CD14-positive monocyte (primary cell): ENCODE data around the gene DAB2. TPM values are rescaled to one million over a fixed set of nuclear protein-coding genes. Genes with fewer than 3 reads are reported as not detected.

Source experiments
- DNase-seq, 3 donors: peaks; one replicate each; pipeline ENCODE4 v3.0.0-alpha.2; 2011 to 2022
- H2AFZ ChIP-seq: 2 replicates; pipeline ENCODE4 v1.6.0; 2012; ENCODE audit warnings: mild to moderate bottlenecking, low read depth, low read length, inconsistent platforms; ENCODE audit not compliant: insufficient read depth, poor library complexity, severe bottlenecking
- H3K27ac ChIP-seq, 2 donors: 1 replicate in 1 of 2; 2 replicates in 1 of 2; pipeline ENCODE4 v1.5.1; 2012 to 2013; ENCODE audit warnings: low read length in 2 of 2, control low read depth in 1 of 2, inconsistent platforms in 1 of 2, low read depth in 1 of 2, mild to moderate bottlenecking in 1 of 2
- H3K27me3 ChIP-seq, 2 donors: one replicate each; pipeline versions ENCODE4 v1.6.0 to v1.6.1; 2011 to 2013; ENCODE audit warnings: low read length in 2 of 2; ENCODE audit not compliant: control insufficient read depth in 2 of 2, insufficient read depth in 2 of 2
- H3K36me3 ChIP-seq, 2 donors: replicated peaks in 1 of 2; 1 replicate in 1 of 2; 2 replicates in 1 of 2; pipeline versions ENCODE4 v1.5.1 to v1.6.1; 2012 to 2013; ENCODE audit warnings: low read length in 2 of 2, control low read depth in 1 of 2, inconsistent platforms in 1 of 2, mild to moderate bottlenecking in 1 of 2; ENCODE audit not compliant: insufficient read depth in 2 of 2, control insufficient read depth in 1 of 2
- H3K4me1 ChIP-seq, 2 donors: 1 replicate in 1 of 2; 2 replicates in 1 of 2; pipeline versions ENCODE4 v1.5.1 to v1.6.1; 2012 to 2013; ENCODE audit warnings: low read length in 2 of 2, control low read depth in 1 of 2, inconsistent platforms in 1 of 2, mild to moderate bottlenecking in 1 of 2, moderate library complexity in 1 of 2; ENCODE audit not compliant: insufficient read depth in 2 of 2, control insufficient read depth in 1 of 2
- H3K4me2 ChIP-seq: replicated peaks from 2 replicates; pipeline ENCODE3; 2012; ENCODE audit warnings: low read length, moderate library complexity, mild to moderate bottlenecking; ENCODE audit not compliant: poor library complexity, severe bottlenecking; ENCODE audit errors: extremely low read depth
- H3K4me3 ChIP-seq, 3 experiments: fragments of 200-600 bp in 1 of 3; sonication (generic) in 1 of 3; replicated peaks in 1 of 3; 1 replicate in 2 of 3; 2 replicates in 1 of 3; pipeline ENCODE4 v1.5.1; 2011 to 2013; ENCODE audit warnings: low read length in 3 of 3, mild to moderate bottlenecking in 3 of 3, control low read depth in 2 of 3, low read depth in 2 of 3, inconsistent platforms in 1 of 3, moderate library complexity in 1 of 3
- H3K79me2 ChIP-seq: 2 replicates; pipeline ENCODE4 v1.6.0; 2012; ENCODE audit warnings: mild to moderate bottlenecking, control low read depth, inconsistent platforms, low read length, moderate library complexity; ENCODE audit not compliant: insufficient read depth
- H3K9ac ChIP-seq: 2 replicates; pipeline ENCODE4 v1.6.0; 2017; ENCODE audit warnings: low read length, mild to moderate bottlenecking; ENCODE audit not compliant: insufficient read depth, poor library complexity, severe bottlenecking
- H3K9me3 ChIP-seq, 2 donors: replicated peaks in 1 of 2; 1 replicate in 1 of 2; 2 replicates in 1 of 2; pipeline versions ENCODE4 v1.5.1 to v1.6.1; 2012 to 2013; ENCODE audit warnings: low read length in 2 of 2, control low read depth in 1 of 2; ENCODE audit not compliant: control insufficient read depth in 1 of 2, insufficient read depth in 1 of 2
- H4K20me1 ChIP-seq: 2 replicates; pipeline ENCODE4 v1.6.0; 2012; ENCODE audit warnings: mild to moderate bottlenecking, low read length, control low read depth, moderate library complexity; ENCODE audit not compliant: insufficient read depth
- H3K27ac Mint-ChIP-seq, 7 donors: one replicate each; pipeline ENCODE4 v1.8.0; 2020; ENCODE audit warnings: mild to moderate bottlenecking in 7 of 7, mixed read lengths in 7 of 7, moderate library complexity in 6 of 7, inconsistent platforms in 2 of 7
- H3K27me3 Mint-ChIP-seq, 3 donors: one replicate each; pipeline ENCODE4 v1.8.0; 2021 to 2022; ENCODE audit warnings: low read depth in 3 of 3, mild to moderate bottlenecking in 3 of 3, mixed read lengths in 3 of 3, moderate library complexity in 3 of 3, inconsistent platforms in 1 of 3
- H3K36me3 Mint-ChIP-seq, 2 donors: one replicate each; pipeline ENCODE4 v1.8.0; 2020; ENCODE audit warnings: mixed read lengths in 2 of 2, inconsistent platforms in 1 of 2, mild to moderate bottlenecking in 1 of 2
- H3K4me1 Mint-ChIP-seq: one replicate; pipeline ENCODE4 v1.8.0; 2020; ENCODE audit warnings: mild to moderate bottlenecking, mixed read lengths
- H3K4me3 Mint-ChIP-seq, 2 donors: one replicate each; pipeline ENCODE4 v1.8.0; 2020; ENCODE audit warnings: mild to moderate bottlenecking in 2 of 2, mixed read lengths in 2 of 2, moderate library complexity in 1 of 2
- H3K9me3 Mint-ChIP-seq, 7 donors: one replicate each; pipeline ENCODE4 v1.8.0; 2020 to 2022; ENCODE audit warnings: mixed read lengths in 7 of 7, mild to moderate bottlenecking in 6 of 7, moderate library complexity in 6 of 7, inconsistent platforms in 2 of 7
- WGBS: methylation state at CpG from one replicate; pipeline ENCODE4 v1.1.5; 2013; ENCODE audit warnings: missing lambda C conversion rate; ENCODE audit not compliant: insufficient coverage; 5-methylcytosine and 5-hydroxymethylcytosine counted together
- intact Hi-C, 2 donors: fragments of 100-400 bp; cut with micrococcal nuclease; formaldehyde crosslinking; loops; one replicate each; pipeline versions ENCODE4 v1.15.0 to v1.15.1; 2023
- polyA plus RNA-seq, 3 donors: library from polyadenylated mRNA; depleted of rRNA in 1 of 3; unstranded in 2 of 3; stranded (reverse) in 1 of 3; fragments of 300-500 nt in 2 of 3; fragments of >200 nt in 1 of 3; fragmentation: Illumina TruSeq in 2 of 3; gene quantifications; 1 replicate in 2 of 3; 2 replicates in 1 of 3; pipeline ENCODE4 v1.2.3, GENCODE V29; 2012 to 2021
- TF ChIP-seq, protein P1 (sequence below): fragments of 200-600 bp; IDR thresholded peaks from one replicate; pipeline ENCODE4 v1.8.0; 2022; ENCODE audit warnings: antibody characterized with exemption, mild to moderate bottlenecking

The DAB2 gene
- polyA plus RNA-seq, 3 donors: 0.98 to 4.8 (median 3.0) TPM

DNA sequence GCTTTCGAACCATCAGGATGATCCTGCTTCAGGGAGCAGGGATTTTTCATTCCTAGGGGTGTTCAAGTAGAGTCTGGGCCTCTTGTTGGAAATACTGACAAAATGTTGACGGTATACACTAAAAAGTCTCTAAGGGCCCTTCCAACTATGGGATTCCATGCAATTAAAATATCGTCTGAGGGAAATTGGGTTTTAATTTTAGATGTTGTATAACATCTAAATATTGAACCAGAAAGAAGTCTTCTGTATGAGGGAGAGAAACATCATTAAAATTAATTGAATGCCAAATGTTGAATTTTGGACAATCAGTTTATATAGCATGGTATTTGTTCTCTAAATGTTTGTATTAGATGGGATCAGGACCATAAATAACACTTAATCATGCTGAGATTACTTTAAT, 25.7 kb upstream of the DAB2 start:
- TF ChIP-seq, protein P1, sequence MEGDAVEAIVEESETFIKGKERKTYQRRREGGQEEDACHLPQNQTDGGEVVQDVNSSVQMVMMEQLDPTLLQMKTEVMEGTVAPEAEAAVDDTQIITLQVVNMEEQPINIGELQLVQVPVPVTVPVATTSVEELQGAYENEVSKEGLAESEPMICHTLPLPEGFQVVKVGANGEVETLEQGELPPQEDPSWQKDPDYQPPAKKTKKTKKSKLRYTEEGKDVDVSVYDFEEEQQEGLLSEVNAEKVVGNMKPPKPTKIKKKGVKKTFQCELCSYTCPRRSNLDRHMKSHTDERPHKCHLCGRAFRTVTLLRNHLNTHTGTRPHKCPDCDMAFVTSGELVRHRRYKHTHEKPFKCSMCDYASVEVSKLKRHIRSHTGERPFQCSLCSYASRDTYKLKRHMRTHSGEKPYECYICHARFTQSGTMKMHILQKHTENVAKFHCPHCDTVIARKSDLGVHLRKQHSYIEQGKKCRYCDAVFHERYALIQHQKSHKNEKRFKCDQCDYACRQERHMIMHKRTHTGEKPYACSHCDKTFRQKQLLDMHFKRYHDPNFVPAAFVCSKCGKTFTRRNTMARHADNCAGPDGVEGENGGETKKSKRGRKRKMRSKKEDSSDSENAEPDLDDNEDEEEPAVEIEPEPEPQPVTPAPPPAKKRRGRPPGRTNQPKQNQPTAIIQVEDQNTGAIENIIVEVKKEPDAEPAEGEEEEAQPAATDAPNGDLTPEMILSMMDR: no peak
- intact Hi-C loops: no loop called here

GRCh38 chr5:39449591-39449990, 24.8 kb upstream of the DAB2 start:
- H3K9me3 Mint-ChIP-seq: no peaks in the 10 kb centered on the region
- H3K4me1 Mint-ChIP-seq: peaks cover 2% of the 10 kb centered on the region
- Histone ChIP-seq H3K9ac (no peak overlapping the region), H3K27ac (no peak overlapping the region), H3K4me3 (no peak overlapping the region), H3K36me3 (no peaks in the 10 kb centered on the region), H3K27me3 (no peaks in the 10 kb centered on the region), H3K9me3 (no peaks in the 10 kb centered on the region), H3K4me2 (no peak overlapping the region), H4K20me1 (no peaks in the 10 kb centered on the region), H3K79me2 (no peaks in the 10 kb centered on the region), H3K4me1 (no peaks in the 10 kb centered on the region), H2AFZ (no peak overlapping the region)
- intact Hi-C loops: loop anchor here in 1 of 2 donors (10.0 kb wide), 1 partner anchor 55 kb away; no protein-coding TSS in a partner anchor
- no peaks in the 10 kb centered on the region for H3K36me3 Mint-ChIP-seq
- H3K27ac Mint-ChIP-seq: no peak overlapping the region
- TF ChIP-seq, protein P1: no peak
- 100% methylated on average over 2 of the region's 3 CpGs for WGBS
- H3K27me3 Mint-ChIP-seq: peaks cover 0 to 2% (median 0%) of the 10 kb centered on the region in 3 donors
- no peak overlapping the region for H3K4me3 Mint-ChIP-seq
- DNase-seq: no peak

More for the DNA sequence above, 25.7 kb upstream of the DAB2 start:
- no peaks in the 10 kb centered on the region for H3K27me3 ChIP-seq
- H3K9me3 Mint-ChIP-seq: no peaks in the 10 kb centered on the region
- H3K36me3 Mint-ChIP-seq: no peaks in the 10 kb centered on the region
- no peak overlapping the region for H2AFZ ChIP-seq
- H3K4me1 Mint-ChIP-seq: peaks cover 5% of the 10 kb centered on the region
- no peak overlapping the region for H3K27ac Mint-ChIP-seq
- H3K4me2 ChIP-seq: no peak overlapping the region
- no peaks in the 10 kb centered on the region for H3K9me3 ChIP-seq
- H3K4me3 Mint-ChIP-seq: no peak overlapping the region
- peaks cover 0 to 2% (median 0%) of the 10 kb centered on the region in 3 donors for H3K27me3 Mint-ChIP-seq
- H4K20me1 ChIP-seq: no peaks in the 10 kb centered on the region
- no peak for DNase-seq
- H3K79me2 ChIP-seq: no peaks in the 10 kb centered on the region
- H3K4me3 ChIP-seq: no peak overlapping the region
- no peaks in the 10 kb centered on the region for H3K36me3 ChIP-seq
- H3K4me1 ChIP-seq: peaks cover 2% of the 10 kb centered on the region in 2 donors
- H3K9ac ChIP-seq: no peak overlapping the region
- 90% methylated on average over 1 of the region's 3 CpGs for WGBS
- no peak overlapping the region for H3K27ac ChIP-seq
